ENCODE data around the gene CHMP3. TPM values are rescaled to one million over a fixed set of nuclear protein-coding genes. Genes with fewer than 3 reads are reported as not detected.

Gene CHMP3
- total RNA-seq, 1 experiment from 2014 or later: 22.7 TPM

DNA sequence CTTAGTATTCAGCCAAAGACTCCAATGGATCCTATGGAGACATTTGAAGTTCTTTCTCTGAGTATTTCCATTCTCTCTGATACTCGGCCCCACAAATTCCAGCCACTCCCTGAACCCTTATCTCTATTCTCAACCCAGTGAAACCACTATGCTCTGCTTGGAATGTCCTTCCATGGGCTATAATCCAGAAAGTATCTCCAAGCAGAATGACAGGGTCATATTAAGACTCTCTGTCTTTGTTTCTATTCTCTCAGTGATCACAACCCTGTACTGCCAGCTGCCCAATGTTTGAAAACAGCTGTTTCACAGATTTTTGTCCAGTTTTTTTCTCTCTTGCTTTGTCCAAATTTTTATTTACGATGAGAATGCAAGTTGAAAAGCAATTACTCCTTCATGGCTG, 21.9 kb downstream of the CHMP3 start:
- H3K36me3 Mint-ChIP-seq: peaks cover 45% of the 10 kb centered on the region
- POLR2A ChIA-PET: no interaction called here
- ATAC-seq: no peak

DNA sequence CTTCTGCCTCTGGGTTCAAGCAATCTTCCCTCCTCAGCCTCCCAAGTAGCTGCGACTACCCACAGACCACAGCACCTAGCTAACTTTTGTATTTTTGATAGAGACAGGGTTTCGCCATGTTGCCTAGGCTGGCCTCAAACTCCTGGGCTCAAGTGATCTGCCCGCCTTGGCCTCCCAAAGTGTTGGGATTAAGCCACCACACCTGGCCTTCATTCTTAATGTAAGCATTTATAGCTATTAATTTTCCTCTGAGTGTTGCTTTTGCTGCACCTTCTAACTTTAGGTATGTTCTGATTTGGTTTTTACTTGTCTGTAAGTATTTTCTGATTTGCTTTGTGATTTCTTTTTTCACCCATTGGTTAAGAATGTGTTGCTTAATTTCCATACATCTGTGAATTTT, 29.7 kb downstream of the CHMP3 start:
- Mint-ChIP-seq H3K4me3 (no peak overlapping the region), H3K27me3 (ENCODE audit: low read depth) (no peaks in the 10 kb centered on the region; the same call in 1 of the 2 replicates), H3K27ac (no peak overlapping the region), H3K4me1 (no peaks in the 10 kb centered on the region), H3K9me3 (peaks cover 56% of the 10 kb centered on the region), H3K36me3 (peaks cover 31% of the 10 kb centered on the region)
- DNase-seq (ENCODE audit: low spot score): no peak
- CTCF ChIA-PET: no interaction called here
- TF ChIP-seq, protein P1, sequence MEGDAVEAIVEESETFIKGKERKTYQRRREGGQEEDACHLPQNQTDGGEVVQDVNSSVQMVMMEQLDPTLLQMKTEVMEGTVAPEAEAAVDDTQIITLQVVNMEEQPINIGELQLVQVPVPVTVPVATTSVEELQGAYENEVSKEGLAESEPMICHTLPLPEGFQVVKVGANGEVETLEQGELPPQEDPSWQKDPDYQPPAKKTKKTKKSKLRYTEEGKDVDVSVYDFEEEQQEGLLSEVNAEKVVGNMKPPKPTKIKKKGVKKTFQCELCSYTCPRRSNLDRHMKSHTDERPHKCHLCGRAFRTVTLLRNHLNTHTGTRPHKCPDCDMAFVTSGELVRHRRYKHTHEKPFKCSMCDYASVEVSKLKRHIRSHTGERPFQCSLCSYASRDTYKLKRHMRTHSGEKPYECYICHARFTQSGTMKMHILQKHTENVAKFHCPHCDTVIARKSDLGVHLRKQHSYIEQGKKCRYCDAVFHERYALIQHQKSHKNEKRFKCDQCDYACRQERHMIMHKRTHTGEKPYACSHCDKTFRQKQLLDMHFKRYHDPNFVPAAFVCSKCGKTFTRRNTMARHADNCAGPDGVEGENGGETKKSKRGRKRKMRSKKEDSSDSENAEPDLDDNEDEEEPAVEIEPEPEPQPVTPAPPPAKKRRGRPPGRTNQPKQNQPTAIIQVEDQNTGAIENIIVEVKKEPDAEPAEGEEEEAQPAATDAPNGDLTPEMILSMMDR (IDR thresholded peaks at IDR 0.05): no peak
- TF ChIP-seq, protein P2, sequence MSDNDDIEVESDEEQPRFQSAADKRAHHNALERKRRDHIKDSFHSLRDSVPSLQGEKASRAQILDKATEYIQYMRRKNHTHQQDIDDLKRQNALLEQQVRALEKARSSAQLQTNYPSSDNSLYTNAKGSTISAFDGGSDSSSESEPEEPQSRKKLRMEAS (CRISPR knock-in tag; IDR thresholded peaks at IDR 0.05): no peak
- TF ChIP-seq, protein P3, sequence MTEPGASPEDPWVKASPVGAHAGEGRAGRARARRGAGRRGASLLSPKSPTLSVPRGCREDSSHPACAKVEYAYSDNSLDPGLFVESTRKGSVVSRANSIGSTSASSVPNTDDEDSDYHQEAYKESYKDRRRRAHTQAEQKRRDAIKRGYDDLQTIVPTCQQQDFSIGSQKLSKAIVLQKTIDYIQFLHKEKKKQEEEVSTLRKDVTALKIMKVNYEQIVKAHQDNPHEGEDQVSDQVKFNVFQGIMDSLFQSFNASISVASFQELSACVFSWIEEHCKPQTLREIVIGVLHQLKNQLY (CRISPR knock-in tag; IDR thresholded peaks at IDR 0.05): no peak
- no peak for TF ChIP-seq NR2C2 (CRISPR knock-in tag; IDR thresholded peaks at IDR 0.05)
- TF ChIP-seq, protein P4, sequence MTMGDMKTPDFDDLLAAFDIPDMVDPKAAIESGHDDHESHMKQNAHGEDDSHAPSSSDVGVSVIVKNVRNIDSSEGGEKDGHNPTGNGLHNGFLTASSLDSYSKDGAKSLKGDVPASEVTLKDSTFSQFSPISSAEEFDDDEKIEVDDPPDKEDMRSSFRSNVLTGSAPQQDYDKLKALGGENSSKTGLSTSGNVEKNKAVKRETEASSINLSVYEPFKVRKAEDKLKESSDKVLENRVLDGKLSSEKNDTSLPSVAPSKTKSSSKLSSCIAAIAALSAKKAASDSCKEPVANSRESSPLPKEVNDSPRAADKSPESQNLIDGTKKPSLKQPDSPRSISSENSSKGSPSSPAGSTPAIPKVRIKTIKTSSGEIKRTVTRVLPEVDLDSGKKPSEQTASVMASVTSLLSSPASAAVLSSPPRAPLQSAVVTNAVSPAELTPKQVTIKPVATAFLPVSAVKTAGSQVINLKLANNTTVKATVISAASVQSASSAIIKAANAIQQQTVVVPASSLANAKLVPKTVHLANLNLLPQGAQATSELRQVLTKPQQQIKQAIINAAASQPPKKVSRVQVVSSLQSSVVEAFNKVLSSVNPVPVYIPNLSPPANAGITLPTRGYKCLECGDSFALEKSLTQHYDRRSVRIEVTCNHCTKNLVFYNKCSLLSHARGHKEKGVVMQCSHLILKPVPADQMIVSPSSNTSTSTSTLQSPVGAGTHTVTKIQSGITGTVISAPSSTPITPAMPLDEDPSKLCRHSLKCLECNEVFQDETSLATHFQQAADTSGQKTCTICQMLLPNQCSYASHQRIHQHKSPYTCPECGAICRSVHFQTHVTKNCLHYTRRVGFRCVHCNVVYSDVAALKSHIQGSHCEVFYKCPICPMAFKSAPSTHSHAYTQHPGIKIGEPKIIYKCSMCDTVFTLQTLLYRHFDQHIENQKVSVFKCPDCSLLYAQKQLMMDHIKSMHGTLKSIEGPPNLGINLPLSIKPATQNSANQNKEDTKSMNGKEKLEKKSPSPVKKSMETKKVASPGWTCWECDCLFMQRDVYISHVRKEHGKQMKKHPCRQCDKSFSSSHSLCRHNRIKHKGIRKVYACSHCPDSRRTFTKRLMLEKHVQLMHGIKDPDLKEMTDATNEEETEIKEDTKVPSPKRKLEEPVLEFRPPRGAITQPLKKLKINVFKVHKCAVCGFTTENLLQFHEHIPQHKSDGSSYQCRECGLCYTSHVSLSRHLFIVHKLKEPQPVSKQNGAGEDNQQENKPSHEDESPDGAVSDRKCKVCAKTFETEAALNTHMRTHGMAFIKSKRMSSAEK (CRISPR knock-in tag; IDR thresholded peaks at IDR 0.05; ENCODE audit: borderline replicate concordance): no peak
- TF ChIP-seq, protein P5, sequence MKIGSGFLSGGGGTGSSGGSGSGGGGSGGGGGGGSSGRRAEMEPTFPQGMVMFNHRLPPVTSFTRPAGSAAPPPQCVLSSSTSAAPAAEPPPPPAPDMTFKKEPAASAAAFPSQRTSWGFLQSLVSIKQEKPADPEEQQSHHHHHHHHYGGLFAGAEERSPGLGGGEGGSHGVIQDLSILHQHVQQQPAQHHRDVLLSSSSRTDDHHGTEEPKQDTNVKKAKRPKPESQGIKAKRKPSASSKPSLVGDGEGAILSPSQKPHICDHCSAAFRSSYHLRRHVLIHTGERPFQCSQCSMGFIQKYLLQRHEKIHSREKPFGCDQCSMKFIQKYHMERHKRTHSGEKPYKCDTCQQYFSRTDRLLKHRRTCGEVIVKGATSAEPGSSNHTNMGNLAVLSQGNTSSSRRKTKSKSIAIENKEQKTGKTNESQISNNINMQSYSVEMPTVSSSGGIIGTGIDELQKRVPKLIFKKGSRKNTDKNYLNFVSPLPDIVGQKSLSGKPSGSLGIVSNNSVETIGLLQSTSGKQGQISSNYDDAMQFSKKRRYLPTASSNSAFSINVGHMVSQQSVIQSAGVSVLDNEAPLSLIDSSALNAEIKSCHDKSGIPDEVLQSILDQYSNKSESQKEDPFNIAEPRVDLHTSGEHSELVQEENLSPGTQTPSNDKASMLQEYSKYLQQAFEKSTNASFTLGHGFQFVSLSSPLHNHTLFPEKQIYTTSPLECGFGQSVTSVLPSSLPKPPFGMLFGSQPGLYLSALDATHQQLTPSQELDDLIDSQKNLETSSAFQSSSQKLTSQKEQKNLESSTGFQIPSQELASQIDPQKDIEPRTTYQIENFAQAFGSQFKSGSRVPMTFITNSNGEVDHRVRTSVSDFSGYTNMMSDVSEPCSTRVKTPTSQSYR (CRISPR knock-in tag; IDR thresholded peaks at IDR 0.05): no peak
- POLR2A ChIA-PET: no interaction called here
- ATAC-seq: no peak

More for the DNA sequence above, 21.9 kb downstream of the CHMP3 start:
- TF ChIP-seq TCF7 (CRISPR knock-in tag; IDR thresholded peaks at IDR 0.05; ENCODE audit: low read depth) (no peak), TP53 (CRISPR knock-in tag; IDR thresholded peaks at IDR 0.05) (no peak), ZNF219 (CRISPR knock-in tag; IDR thresholded peaks at IDR 0.05; ENCODE audit: borderline replicate concordance) (no peak)
- Mint-ChIP-seq H3K27ac (no peak overlapping the region), H3K4me3 (no peak overlapping the region), H3K27me3 (ENCODE audit: low read depth) (no peaks in the 10 kb centered on the region), H3K9me3 (peaks cover 48% of the 10 kb centered on the region), H3K4me1 (peaks cover 9% of the 10 kb centered on the region)
- CTCF ChIA-PET: no interaction called here
- DNase-seq (ENCODE audit: low spot score): no peak

DNA sequence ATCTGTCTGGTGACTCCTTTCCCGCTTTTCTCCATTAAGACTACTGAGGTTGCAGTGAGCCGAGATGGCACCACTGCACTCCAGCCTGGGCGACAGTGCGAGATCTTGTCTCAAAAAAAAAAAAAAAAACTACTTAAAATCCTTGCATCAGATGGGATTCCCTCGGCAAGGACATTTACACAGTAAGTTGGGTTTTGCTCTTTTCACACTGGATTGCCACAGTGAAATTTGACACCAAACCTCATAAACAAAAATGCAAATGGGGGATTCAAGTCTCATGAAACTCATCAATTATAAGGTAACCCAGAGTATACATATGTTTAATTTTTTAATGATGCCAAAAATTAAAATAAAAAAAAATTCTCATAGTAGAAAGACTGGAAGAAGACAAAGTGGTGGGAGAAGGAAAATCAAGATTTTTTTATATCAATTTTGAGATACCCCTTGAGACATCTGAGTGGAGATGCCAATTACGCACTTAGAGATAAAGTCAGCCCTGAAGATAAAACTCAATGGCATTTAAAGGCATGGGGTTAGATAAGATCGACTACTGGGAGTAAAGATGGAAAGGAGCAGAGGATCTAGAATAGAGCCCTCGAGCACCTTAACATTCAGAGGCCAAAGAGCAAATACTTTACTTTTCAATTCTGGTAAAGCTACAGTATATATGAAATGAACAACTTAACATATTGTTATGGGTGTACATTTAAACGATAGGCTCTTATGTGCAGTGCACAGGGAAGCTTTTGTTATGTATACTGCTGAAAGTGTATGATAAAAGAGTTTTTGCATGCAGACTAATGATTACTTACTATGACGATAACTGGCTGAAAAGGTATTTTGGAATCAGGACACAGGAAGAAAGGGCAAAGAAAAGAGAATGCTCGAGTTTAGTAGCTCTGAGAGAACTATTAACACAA, 37.6 kb downstream of the CHMP3 start:
- ChIA-PET CTCF (no interaction called here), POLR2A (no interaction called here)
- DNase-seq (ENCODE audit: low spot score): no peak
- Mint-ChIP-seq H3K9me3 (no peaks in the 10 kb centered on the region), H3K36me3 (no peaks in the 10 kb centered on the region), H3K27ac (no peak overlapping the region), H3K4me3 (no peak overlapping the region), H3K4me1 (0 out of 2 replicates have a peak, but pooled peaks cover 3% of the 10 kb centered on the region), H3K27me3 (ENCODE audit: low read depth) (no peaks in the 10 kb centered on the region)
- ATAC-seq: no peak
- no peak for TF ChIP-seq ZNF138 (CRISPR knock-in tag; conservative IDR thresholded peaks at IDR 0.05)
- no peak for TF ChIP-seq FOXK1 (CRISPR knock-in tag; IDR thresholded peaks at IDR 0.05)
- no peak for TF ChIP-seq RORB (CRISPR knock-in tag; IDR thresholded peaks at IDR 0.05)
- TF ChIP-seq SOX15 (CRISPR knock-in tag; IDR thresholded peaks at IDR 0.05): no peak
- TF ChIP-seq, protein P6, sequence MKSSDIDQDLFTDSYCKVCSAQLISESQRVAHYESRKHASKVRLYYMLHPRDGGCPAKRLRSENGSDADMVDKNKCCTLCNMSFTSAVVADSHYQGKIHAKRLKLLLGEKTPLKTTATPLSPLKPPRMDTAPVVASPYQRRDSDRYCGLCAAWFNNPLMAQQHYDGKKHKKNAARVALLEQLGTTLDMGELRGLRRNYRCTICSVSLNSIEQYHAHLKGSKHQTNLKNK (CRISPR knock-in tag; IDR thresholded peaks at IDR 0.05): no peak
- TF ChIP-seq, protein P7, sequence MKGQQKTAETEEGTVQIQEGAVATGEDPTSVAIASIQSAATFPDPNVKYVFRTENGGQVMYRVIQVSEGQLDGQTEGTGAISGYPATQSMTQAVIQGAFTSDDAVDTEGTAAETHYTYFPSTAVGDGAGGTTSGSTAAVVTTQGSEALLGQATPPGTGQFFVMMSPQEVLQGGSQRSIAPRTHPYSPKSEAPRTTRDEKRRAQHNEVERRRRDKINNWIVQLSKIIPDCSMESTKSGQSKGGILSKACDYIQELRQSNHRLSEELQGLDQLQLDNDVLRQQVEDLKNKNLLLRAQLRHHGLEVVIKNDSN (CRISPR knock-in tag; IDR thresholded peaks at IDR 0.05): no peak
- TF ChIP-seq, protein P8, sequence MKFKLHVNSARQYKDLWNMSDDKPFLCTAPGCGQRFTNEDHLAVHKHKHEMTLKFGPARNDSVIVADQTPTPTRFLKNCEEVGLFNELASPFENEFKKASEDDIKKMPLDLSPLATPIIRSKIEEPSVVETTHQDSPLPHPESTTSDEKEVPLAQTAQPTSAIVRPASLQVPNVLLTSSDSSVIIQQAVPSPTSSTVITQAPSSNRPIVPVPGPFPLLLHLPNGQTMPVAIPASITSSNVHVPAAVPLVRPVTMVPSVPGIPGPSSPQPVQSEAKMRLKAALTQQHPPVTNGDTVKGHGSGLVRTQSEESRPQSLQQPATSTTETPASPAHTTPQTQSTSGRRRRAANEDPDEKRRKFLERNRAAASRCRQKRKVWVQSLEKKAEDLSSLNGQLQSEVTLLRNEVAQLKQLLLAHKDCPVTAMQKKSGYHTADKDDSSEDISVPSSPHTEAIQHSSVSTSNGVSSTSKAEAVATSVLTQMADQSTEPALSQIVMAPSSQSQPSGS (CRISPR knock-in tag; IDR thresholded peaks at IDR 0.05; ENCODE audit: borderline replicate concordance, low read depth): no peak
- no peak for TF ChIP-seq GABPB1 (CRISPR knock-in tag; IDR thresholded peaks at IDR 0.05)
- no peak for TF ChIP-seq ATF1 (CRISPR knock-in tag; IDR thresholded peaks at IDR 0.05)
